ENCODE data around the gene PHOX2B. TPM values are rescaled to one million over a fixed set of nuclear protein-coding genes. Genes with fewer than 3 reads are reported as not detected.

The PHOX2B gene
- not detected for total RNA-seq

- H3K4me1 Mint-ChIP-seq = peaks cover 1% of the 10 kb centered on the region
- peaks cover 9% of the 10 kb centered on the region for H3K36me3 Mint-ChIP-seq (ENCODE audit: low read depth)
- peaks cover 87% of the 10 kb centered on the region for H3K27me3 Mint-ChIP-seq
- ChIA-PET CTCF (no interaction called here), POLR2A (no interaction called here)
- peak within 1 kb of the TSS; percentile 31 for H3K27ac Mint-ChIP-seq
- no peak within 1 kb of the TSS for H3K4me3 Mint-ChIP-seq
- no peak for DNase-seq
- H3K9me3 Mint-ChIP-seq = no peaks in the 10 kb centered on the region
These were observed at the start of gene PHOX2B for GRCh38 chr4:41748571-41749475. Gene PHOX2B (minus strand): TSS chr4:41748725. CDS start chr4:41748610, 115 bp downstream.

- POLR2A ChIA-PET = no interaction called here
- no peaks in the 10 kb centered on the region for H3K9me3 Mint-ChIP-seq
- CTCF ChIA-PET = interaction anchor here (1.5 kb wide), 1 partner anchor 10 kb away, joined by 4 read pairs; no protein-coding TSS in a partner anchor
- no peak overlapping the region for H3K27ac Mint-ChIP-seq
- H3K4me3 Mint-ChIP-seq = no peak overlapping the region
- DNase-seq = no peak
- H3K27me3 Mint-ChIP-seq = peaks cover 14% of the 10 kb centered on the region
- H3K36me3 Mint-ChIP-seq (ENCODE audit: low read depth) = no peaks in the 10 kb centered on the region
- no peaks in the 10 kb centered on the region for H3K4me1 Mint-ChIP-seq
These were observed 48.7 kb upstream of the PHOX2B start for GRCh38 chr4:41797260-41797659.

GRCh38 chr4:41796545-41797210 is 48.2 kb upstream of the PHOX2B start:
- Mint-ChIP-seq H3K27me3 (peaks cover 14% of the 10 kb centered on the region), H3K4me1 (no peaks in the 10 kb centered on the region), H3K27ac (no peak overlapping the region), H3K36me3 (ENCODE audit: low read depth) (no peaks in the 10 kb centered on the region), H3K4me3 (no peak overlapping the region), H3K9me3 (no peaks in the 10 kb centered on the region)
- CTCF ChIA-PET = interaction anchor here (1.5 kb wide), 1 partner anchor 10 kb away, joined by 4 read pairs; no protein-coding TSS in a partner anchor
- no peak for DNase-seq
- POLR2A ChIA-PET = no interaction called here

- H3K27me3 Mint-ChIP-seq = peaks cover 14% of the 10 kb centered on the region
- no peak for DNase-seq
- no peaks in the 10 kb centered on the region for H3K9me3 Mint-ChIP-seq
- no peak overlapping the region for H3K4me3 Mint-ChIP-seq
- H3K36me3 Mint-ChIP-seq (ENCODE audit: low read depth) = no peaks in the 10 kb centered on the region
- CTCF ChIA-PET = interaction anchor here (1.5 kb wide), 1 partner anchor 9 kb away, joined by 4 read pairs; no protein-coding TSS in a partner anchor
- no peak overlapping the region for H3K27ac Mint-ChIP-seq
- H3K4me1 Mint-ChIP-seq = no peaks in the 10 kb centered on the region
- POLR2A ChIA-PET = no interaction called here
These were observed 47.4 kb upstream of the PHOX2B start for GRCh38 chr4:41795796-41796385.

- no peaks in the 10 kb centered on the region for H3K9me3 Mint-ChIP-seq
- no peak overlapping the region for H3K27ac Mint-ChIP-seq
- POLR2A ChIA-PET = no interaction called here
- peaks cover 14% of the 10 kb centered on the region for H3K27me3 Mint-ChIP-seq
- H3K4me1 Mint-ChIP-seq = no peaks in the 10 kb centered on the region
- no peaks in the 10 kb centered on the region for H3K36me3 Mint-ChIP-seq (ENCODE audit: low read depth)
- CTCF ChIA-PET = interaction anchor here (0.6 to 1.2 kb wide), 2 partner anchors 9 to 593 kb away, joined by 3 read pairs; no protein-coding TSS in a partner anchor
- H3K4me3 Mint-ChIP-seq = no peak overlapping the region
- DNase-seq = no peak
These were observed 43.6 kb upstream of the PHOX2B start for GRCh38 chr4:41792166-41792565.

- no peaks in the 10 kb centered on the region for H3K36me3 Mint-ChIP-seq (ENCODE audit: low read depth)
- H3K9me3 Mint-ChIP-seq = no peaks in the 10 kb centered on the region
- DNase-seq = no peak
- no peak overlapping the region for H3K4me3 Mint-ChIP-seq
- POLR2A ChIA-PET = no interaction called here
- peaks cover 14% of the 10 kb centered on the region for H3K27me3 Mint-ChIP-seq
- CTCF ChIA-PET = no interaction called here
- H3K27ac Mint-ChIP-seq = no peak overlapping the region
- no peaks in the 10 kb centered on the region for H3K4me1 Mint-ChIP-seq
These were observed 43.0 kb upstream of the PHOX2B start for GRCh38 chr4:41791557-41791956.

- Mint-ChIP-seq H3K4me3 (no peak overlapping the region), H3K27ac (no peak overlapping the region), H3K36me3 (ENCODE audit: low read depth) (no peaks in the 10 kb centered on the region), H3K9me3 (no peaks in the 10 kb centered on the region), H3K27me3 (peaks cover 4% of the 10 kb centered on the region), H3K4me1 (no peaks in the 10 kb centered on the region)
- POLR2A ChIA-PET = no interaction called here
- CTCF ChIA-PET = no interaction called here
- no peak for DNase-seq
These were observed 39.4 kb upstream of the PHOX2B start for GRCh38 chr4:41787931-41788330.

- Mint-ChIP-seq H3K4me1 (no peaks in the 10 kb centered on the region), H3K27ac (no peak overlapping the region), H3K9me3 (no peaks in the 10 kb centered on the region), H3K4me3 (no peak overlapping the region), H3K27me3 (no peaks in the 10 kb centered on the region), H3K36me3 (ENCODE audit: low read depth) (no peaks in the 10 kb centered on the region)
- no peak for DNase-seq
- ChIA-PET CTCF (no interaction called here), POLR2A (no interaction called here)
These were observed 37.1 kb upstream of the PHOX2B start for GRCh38 chr4:41785665-41786064.

- Mint-ChIP-seq H3K4me1 (no peaks in the 10 kb centered on the region), H3K27me3 (no peaks in the 10 kb centered on the region), H3K4me3 (no peak overlapping the region), H3K27ac (no peak overlapping the region), H3K9me3 (no peaks in the 10 kb centered on the region), H3K36me3 (ENCODE audit: low read depth) (no peaks in the 10 kb centered on the region)
- DNase-seq = no peak
- POLR2A ChIA-PET = no interaction called here
- CTCF ChIA-PET = no interaction called here
These were observed 35.9 kb upstream of the PHOX2B start for GRCh38 chr4:41784191-41784979.

GRCh38 chr4:41776466-41776865 is 27.9 kb upstream of the PHOX2B start:
- Mint-ChIP-seq H3K4me1 (no peaks in the 10 kb centered on the region), H3K4me3 (no peak overlapping the region), H3K36me3 (ENCODE audit: low read depth) (no peaks in the 10 kb centered on the region), H3K27me3 (no peaks in the 10 kb centered on the region), H3K9me3 (no peaks in the 10 kb centered on the region), H3K27ac (no peak overlapping the region)
- POLR2A ChIA-PET = no interaction called here
- CTCF ChIA-PET = no interaction called here
- no peak for DNase-seq

- no peaks in the 10 kb centered on the region for H3K27me3 Mint-ChIP-seq
- CTCF ChIA-PET = interaction anchor here (0.6 kb wide), 1 partner anchor 290 kb away, joined by 3 read pairs; no protein-coding TSS in a partner anchor
These were observed 15.2 kb upstream of the PHOX2B start for GRCh38 chr4:41763729-41764128.

GRCh38 chr4:41758884-41759283 is 10.4 kb upstream of the PHOX2B start:
- POLR2A ChIA-PET = no interaction called here
- no peak overlapping the region for H3K27ac Mint-ChIP-seq
- CTCF ChIA-PET = no interaction called here
- no peaks in the 10 kb centered on the region for H3K36me3 Mint-ChIP-seq (ENCODE audit: low read depth)
- no peaks in the 10 kb centered on the region for H3K9me3 Mint-ChIP-seq
- H3K4me1 Mint-ChIP-seq = no peaks in the 10 kb centered on the region
- DNase-seq = no peak
- H3K4me3 Mint-ChIP-seq = no peak overlapping the region
- H3K27me3 Mint-ChIP-seq = peaks cover 21% of the 10 kb centered on the region

More at GRCh38 chr4:41763729-41764128, 15.2 kb upstream of the PHOX2B start:
- no peak for DNase-seq
- H3K4me3 Mint-ChIP-seq = no peak overlapping the region
- H3K27ac Mint-ChIP-seq = no peak overlapping the region
- H3K36me3 Mint-ChIP-seq (ENCODE audit: low read depth) = no peaks in the 10 kb centered on the region
- no peaks in the 10 kb centered on the region for H3K9me3 Mint-ChIP-seq
- no peaks in the 10 kb centered on the region for H3K4me1 Mint-ChIP-seq
- POLR2A ChIA-PET = no interaction called here

Measured in activated CD4-positive, alpha-beta T cell treated with anti-CD3 and anti-CD28 coated beads, Interleukin-2, amount 10 ng/mL, durations not matched to agents 7 days and 5 days (primary cell).